ENCODE data around the gene CUEDC1.

The CUEDC1 gene

DNA sequence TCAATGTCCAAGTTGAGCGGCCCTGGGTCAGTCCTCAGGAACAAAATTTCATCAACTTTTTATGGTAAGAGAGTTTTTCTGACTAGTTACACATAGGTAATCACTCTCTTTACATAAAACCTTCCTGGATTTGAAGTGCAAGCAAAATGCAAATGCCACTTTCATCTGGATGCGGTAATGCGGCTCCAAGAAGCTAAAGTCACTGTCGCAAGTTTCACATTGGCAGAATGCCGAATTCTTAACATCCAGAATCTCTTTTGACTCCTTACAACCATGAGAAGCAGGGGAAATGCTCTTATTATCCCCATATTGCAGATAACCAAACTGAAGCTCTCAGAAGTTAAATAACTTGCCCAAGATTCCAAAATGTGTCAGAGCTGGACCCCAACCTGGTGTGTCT lies 135.3 kb downstream of the CUEDC1 start:
- H3K4me1 ChIP-seq (ENCODE audit: insufficient read depth, low read length), result peaks cover 7% of the 10 kb centered on the region; the same call in 1 of the 2 replicates
- H3K9ac ChIP-seq (ENCODE audit: low read depth, low read length), result no peak overlapping the region
- no peaks in the 10 kb centered on the region for H3K36me3 ChIP-seq (ENCODE audit: insufficient read depth, low read length)
- no peaks in the 10 kb centered on the region for H3K9me3 ChIP-seq (ENCODE audit: control insufficient read depth, insufficient read depth, low read length)

DNA sequence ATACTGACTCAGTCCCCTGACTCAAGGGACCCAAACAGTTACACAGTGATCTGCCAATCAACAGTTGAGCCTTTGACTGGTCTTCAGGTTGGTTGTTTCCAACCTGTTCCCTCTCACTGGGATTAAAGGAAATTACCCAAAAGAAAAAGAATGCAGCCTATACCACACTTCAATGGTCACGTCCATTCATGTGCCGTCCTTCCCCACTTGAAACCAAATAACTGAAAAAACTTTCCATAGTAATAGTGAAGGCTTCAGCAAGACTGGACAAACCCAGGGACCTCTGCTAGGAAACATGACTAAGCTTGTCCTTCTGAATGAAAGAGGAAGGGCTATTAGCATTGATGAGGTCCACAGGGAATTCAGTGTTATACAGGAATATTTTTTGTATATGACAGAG lies 135.9 kb downstream of the CUEDC1 start:
- no peaks in the 10 kb centered on the region for H3K36me3 ChIP-seq (ENCODE audit: insufficient read depth, low read length)
- H3K9ac ChIP-seq (ENCODE audit: low read depth, low read length), result no peak overlapping the region
- peaks cover 7% of the 10 kb centered on the region; the same call in 1 of the 2 replicates for H3K4me1 ChIP-seq (ENCODE audit: insufficient read depth, low read length)
- no peaks in the 10 kb centered on the region for H3K9me3 ChIP-seq (ENCODE audit: control insufficient read depth, insufficient read depth, low read length)

DNA sequence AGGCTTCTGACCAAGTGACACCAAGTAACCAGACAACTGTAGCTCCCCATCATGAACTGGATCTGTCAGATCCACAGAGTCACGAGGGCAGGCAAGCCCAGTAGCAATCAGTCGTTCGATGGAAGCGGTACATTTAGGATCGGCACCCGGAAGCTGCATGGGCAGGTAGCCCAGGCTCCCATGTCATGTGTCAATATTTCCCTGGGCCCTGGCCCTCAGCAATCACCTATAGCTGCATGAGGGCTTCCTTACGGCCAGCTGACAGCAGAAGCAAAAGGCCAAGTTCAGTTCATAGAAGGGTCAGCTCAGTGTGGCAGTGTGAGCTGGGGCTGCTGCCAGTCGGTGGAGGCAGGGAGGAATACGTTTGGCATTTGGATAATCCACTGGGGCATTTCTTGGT lies 137.1 kb downstream of the CUEDC1 start:
- Histone ChIP-seq H3K9me3 (ENCODE audit: control insufficient read depth, insufficient read depth, low read length) (no peaks in the 10 kb centered on the region), H3K4me1 (ENCODE audit: insufficient read depth, low read length) (0 out of 2 replicates have a peak, but pooled peaks cover 3% of the 10 kb centered on the region), H3K9ac (ENCODE audit: low read depth, low read length) (no peak overlapping the region), H3K36me3 (ENCODE audit: insufficient read depth, low read length) (no peaks in the 10 kb centered on the region)

DNA sequence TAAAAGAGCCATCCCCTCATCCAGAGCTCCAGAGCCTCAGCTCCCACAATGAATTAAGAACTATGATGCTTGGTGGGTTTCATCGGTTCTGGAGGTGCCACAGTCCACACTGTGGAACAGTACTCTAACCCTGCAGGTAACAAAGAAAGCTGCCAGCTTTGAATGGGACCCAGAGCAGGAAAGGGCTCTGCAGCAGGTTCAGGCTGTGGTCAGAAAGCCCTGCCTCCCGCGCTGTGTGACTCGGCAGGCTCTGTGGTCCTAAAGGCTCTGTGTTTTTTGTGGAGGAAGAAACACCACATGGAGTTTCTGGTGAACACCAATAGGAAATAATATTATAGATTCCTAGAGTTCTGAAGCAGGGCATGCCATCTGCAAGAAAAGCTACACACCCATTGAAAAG lies 137.9 kb downstream of the CUEDC1 start:
- H3K36me3 ChIP-seq (ENCODE audit: insufficient read depth, low read length), result no peaks in the 10 kb centered on the region
- no peaks in the 10 kb centered on the region for H3K9me3 ChIP-seq (ENCODE audit: control insufficient read depth, insufficient read depth, low read length)
- H3K9ac ChIP-seq (ENCODE audit: low read depth, low read length), result no peak overlapping the region
- 0 out of 2 replicates have a peak, but pooled peaks cover 3% of the 10 kb centered on the region for H3K4me1 ChIP-seq (ENCODE audit: insufficient read depth, low read length)

DNA sequence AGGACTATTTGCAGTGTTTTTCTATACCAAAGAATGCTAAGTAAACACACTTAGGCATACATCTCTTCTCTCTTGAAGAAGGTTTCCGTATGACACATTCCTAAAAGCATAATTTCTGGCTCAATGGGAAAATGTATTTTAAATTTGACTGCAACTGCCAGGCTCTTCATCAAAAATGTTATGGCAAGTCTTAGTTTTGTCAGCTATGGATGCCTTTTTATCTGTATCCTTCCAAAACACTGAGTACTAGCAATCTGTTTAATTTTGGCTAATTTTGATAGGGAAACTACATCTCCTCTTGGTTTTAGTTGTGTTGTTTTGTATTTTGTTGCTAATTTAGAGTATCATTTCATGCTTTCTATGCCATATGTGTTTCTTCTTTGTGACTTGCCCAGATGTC lies 140.8 kb downstream of the CUEDC1 start:
- H3K9ac ChIP-seq (ENCODE audit: low read depth, low read length), result no peak overlapping the region
- no peaks in the 10 kb centered on the region for H3K9me3 ChIP-seq (ENCODE audit: control insufficient read depth, insufficient read depth, low read length)
- H3K36me3 ChIP-seq (ENCODE audit: insufficient read depth, low read length), result no peaks in the 10 kb centered on the region
- H3K4me1 ChIP-seq (ENCODE audit: insufficient read depth, low read length), result peaks cover 9% of the 10 kb centered on the region

DNA sequence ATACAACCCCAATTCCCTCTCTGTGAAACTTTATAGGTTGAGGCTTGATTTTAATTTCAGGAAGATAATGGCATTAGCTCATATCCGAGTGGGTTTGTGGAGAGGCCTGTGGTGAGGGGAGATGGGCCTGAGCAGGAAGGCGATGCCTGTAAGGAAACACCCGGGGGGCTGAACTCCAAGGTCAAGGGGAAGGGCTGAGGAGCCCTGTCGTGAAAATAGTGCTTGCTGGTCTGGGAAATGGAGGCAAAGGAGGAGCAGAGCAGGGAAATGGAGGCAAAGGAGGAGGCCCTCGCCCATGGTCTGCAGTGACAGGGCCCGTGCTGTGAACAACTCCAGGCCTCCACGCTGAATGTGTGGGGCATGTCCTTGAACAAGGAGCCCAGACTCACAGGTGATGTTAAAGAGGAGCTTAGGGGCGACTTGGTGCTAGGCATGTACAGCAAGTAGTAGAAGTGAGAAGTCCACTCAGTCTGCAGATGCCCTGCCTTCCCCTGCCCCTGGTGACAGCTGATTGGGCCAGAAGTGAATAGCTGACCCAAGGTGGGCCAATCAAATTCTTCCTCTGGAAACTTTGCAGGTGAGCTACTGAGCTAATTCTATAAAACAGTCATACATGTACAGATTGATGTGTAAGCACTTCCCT lies 143.5 kb downstream of the CUEDC1 start:
- Histone ChIP-seq H3K9me3 (ENCODE audit: control insufficient read depth, insufficient read depth, low read length) (no peaks in the 10 kb centered on the region), H3K36me3 (ENCODE audit: insufficient read depth, low read length) (no peaks in the 10 kb centered on the region), H3K9ac (ENCODE audit: low read depth, low read length) (no peak overlapping the region), H3K4me1 (ENCODE audit: insufficient read depth, low read length) (peaks cover 9% of the 10 kb centered on the region)

Measured in ES-I3 (cell line).